WTC11 (cell line): ENCODE results near the gene MAP3K5. TPM values are rescaled to one million over a fixed set of nuclear protein-coding genes. Genes with fewer than 3 reads are reported as not detected.

ENCODE experiments used
- ATAC-seq: fragments of 200-7000 bp; cut with Tn5 transposase; 2 replicates; pipeline ENCODE4 v1.10.0; 2021; ENCODE audit warnings: mild to moderate bottlenecking, moderate library complexity
- CTCF ChIA-PET: fragments of 300-600 bp; sonication (Branson Sonifier 250); formaldehyde crosslinking; loops from one replicate; lab custom pipeline; 2021; ENCODE audit warnings: antibody characterized with exemption; lab: Charles Lee
- POLR2A ChIA-PET: fragments of 350-600 bp; sonication (Branson Sonifier 250); formaldehyde crosslinking; loops from one replicate; lab custom pipeline; 2021; ENCODE audit warnings: antibody characterized with exemption; lab: Charles Lee
- DNase-seq: peaks from one replicate; pipeline ENCODE4 v3.0.0; 2021; ENCODE audit warnings: low spot score
- H3K27ac Mint-ChIP-seq: 2 replicates; pipeline ENCODE4 v1.8.0; 2021; ENCODE audit warnings: mixed read lengths
- H3K27me3 Mint-ChIP-seq: 2 replicates; pipeline ENCODE4 v1.8.0; 2021; ENCODE audit warnings: low read depth, mild to moderate bottlenecking, moderate library complexity, mixed read lengths
- H3K36me3 Mint-ChIP-seq: 2 replicates; pipeline ENCODE4 v1.8.0; 2021; ENCODE audit warnings: mixed read lengths
- H3K4me1 Mint-ChIP-seq: 2 replicates; pipeline ENCODE4 v1.8.0; 2022; ENCODE audit warnings: mixed read lengths
- H3K4me3 Mint-ChIP-seq: 2 replicates; pipeline ENCODE4 v1.8.0; 2021; ENCODE audit warnings: mild to moderate bottlenecking, moderate library complexity, mixed read lengths
- H3K9me3 Mint-ChIP-seq: 2 replicates; pipeline ENCODE4 v1.8.0; 2021; ENCODE audit warnings: mixed read lengths
- CREM ChIP-seq: sonication (generic); formaldehyde crosslinking; IDR thresholded peaks from 2 replicates; pipeline ENCODE4 v1.8.1; 2022; ENCODE audit warnings: mild to moderate bottlenecking, missing genetic modification reagents, moderate library complexity
- ELF4 ChIP-seq: sonication (generic); formaldehyde crosslinking; IDR thresholded peaks from 2 replicates; pipeline ENCODE4 v1.8.1; 2022; ENCODE audit warnings: low read depth, mild to moderate bottlenecking, moderate library complexity, missing genetic modification reagents
- ESRRA ChIP-seq: sonication (generic); formaldehyde crosslinking; IDR thresholded peaks from 2 replicates; pipeline ENCODE4 v1.8.1; 2022; ENCODE audit warnings: mild to moderate bottlenecking, missing genetic modification reagents, borderline replicate concordance
- FOXJ3 ChIP-seq: sonication (generic); formaldehyde crosslinking; IDR thresholded peaks from 2 replicates; pipeline ENCODE4 v1.9.0; 2021; ENCODE audit warnings: missing genetic modification reagents, mild to moderate bottlenecking, borderline replicate concordance
- GABPB1 ChIP-seq: sonication (generic); formaldehyde crosslinking; IDR thresholded peaks from 2 replicates; pipeline ENCODE4 v1.8.1; 2023; ENCODE audit warnings: mild to moderate bottlenecking, missing genetic modification reagents
- GTF2I ChIP-seq: fragments of 250-450 bp; sonication (Bioruptor Pico); conservative IDR thresholded peaks from 2 replicates; pipeline ENCODE4 v1.4.0; 2021; ENCODE audit warnings: mild to moderate bottlenecking
- KAT7 ChIP-seq: sonication (generic); formaldehyde crosslinking; IDR thresholded peaks from 2 replicates; pipeline ENCODE4 v1.8.1; 2023; ENCODE audit warnings: missing genetic modification reagents, mild to moderate bottlenecking, borderline replicate concordance
- MYBL2 ChIP-seq: sonication (generic); formaldehyde crosslinking; IDR thresholded peaks from 2 replicates; pipeline ENCODE4 v1.8.1; 2023; ENCODE audit warnings: mild to moderate bottlenecking, moderate library complexity, missing genetic modification reagents
- NFYB ChIP-seq: sonication (generic); formaldehyde crosslinking; conservative IDR thresholded peaks from 2 replicates; pipeline ENCODE4 v1.8.0; 2022; ENCODE audit warnings: low read depth, missing genetic modification reagents
- NR1H2 ChIP-seq: sonication (generic); formaldehyde crosslinking; IDR thresholded peaks from 2 replicates; pipeline ENCODE4 v1.9.0; 2021; ENCODE audit warnings: mild to moderate bottlenecking, moderate library complexity, missing genetic modification reagents
- PRRX2 ChIP-seq: fragments of 250-450 bp; sonication (Bioruptor Pico); IDR thresholded peaks from 2 replicates; pipeline ENCODE4 v1.8.0; 2021; ENCODE audit warnings: mild to moderate bottlenecking
- SP1 ChIP-seq: sonication (generic); formaldehyde crosslinking; conservative IDR thresholded peaks from 2 replicates; pipeline ENCODE4 v1.8.1; 2022; ENCODE audit warnings: missing genetic modification reagents
- TEAD4 ChIP-seq: sonication (generic); formaldehyde crosslinking; IDR thresholded peaks from 2 replicates; pipeline ENCODE4 v1.8.0; 2022; ENCODE audit warnings: mild to moderate bottlenecking, missing genetic modification reagents
- ZNF219 ChIP-seq: sonication (generic); formaldehyde crosslinking; IDR thresholded peaks from 2 replicates; pipeline ENCODE4 v1.8.0; 2023; ENCODE audit warnings: missing genetic modification reagents, mild to moderate bottlenecking, borderline replicate concordance
- ZNF396 ChIP-seq: fragments of 250-450 bp; sonication (Bioruptor Pico); IDR thresholded peaks from 2 replicates; pipeline ENCODE4 v1.8.0; 2021; ENCODE audit warnings: mild to moderate bottlenecking, moderate library complexity, borderline replicate concordance
- ZNF423 ChIP-seq: fragments of 250-450 bp; sonication (Bioruptor Pico); IDR thresholded peaks from 2 replicates; pipeline ENCODE4 v2.1.2; 2022; ENCODE audit warnings: mild to moderate bottlenecking, moderate library complexity
- total RNA-seq: library from RNA; stranded (reverse); gene quantifications from 3 replicates; pipeline ENCODE4 v1.2.3, GENCODE V29; 2021
- TF ChIP-seq, protein P1 (sequence below): sonication (generic); formaldehyde crosslinking; IDR thresholded peaks from 2 replicates; pipeline ENCODE4 v1.8.1; 2023; ENCODE audit warnings: mild to moderate bottlenecking, missing genetic modification reagents, borderline replicate concordance
- TF ChIP-seq, protein P2 (sequence below): sonication (generic); formaldehyde crosslinking; IDR thresholded peaks from 2 replicates; pipeline ENCODE4 v1.8.0; 2023; ENCODE audit warnings: missing genetic modification reagents
- TF ChIP-seq, protein P3 (sequence below): sonication (generic); formaldehyde crosslinking; IDR thresholded peaks from 2 replicates; pipeline ENCODE4 v1.8.1; 2022; ENCODE audit warnings: low read depth, mild to moderate bottlenecking, moderate library complexity, missing genetic modification reagents, borderline replicate concordance
- TF ChIP-seq, protein P4 (sequence below): sonication (generic); formaldehyde crosslinking; IDR thresholded peaks from 2 replicates; pipeline ENCODE4 v1.8.1; 2022; ENCODE audit warnings: mild to moderate bottlenecking, moderate library complexity, missing genetic modification reagents

The MAP3K5 gene
- total RNA-seq, 1 experiment from 2014 or later: 1.6 TPM

GRCh38 chr6:136521427-136521826 is 270.9 kb downstream of the MAP3K5 start (continued):
- TF ChIP-seq, protein P1, sequence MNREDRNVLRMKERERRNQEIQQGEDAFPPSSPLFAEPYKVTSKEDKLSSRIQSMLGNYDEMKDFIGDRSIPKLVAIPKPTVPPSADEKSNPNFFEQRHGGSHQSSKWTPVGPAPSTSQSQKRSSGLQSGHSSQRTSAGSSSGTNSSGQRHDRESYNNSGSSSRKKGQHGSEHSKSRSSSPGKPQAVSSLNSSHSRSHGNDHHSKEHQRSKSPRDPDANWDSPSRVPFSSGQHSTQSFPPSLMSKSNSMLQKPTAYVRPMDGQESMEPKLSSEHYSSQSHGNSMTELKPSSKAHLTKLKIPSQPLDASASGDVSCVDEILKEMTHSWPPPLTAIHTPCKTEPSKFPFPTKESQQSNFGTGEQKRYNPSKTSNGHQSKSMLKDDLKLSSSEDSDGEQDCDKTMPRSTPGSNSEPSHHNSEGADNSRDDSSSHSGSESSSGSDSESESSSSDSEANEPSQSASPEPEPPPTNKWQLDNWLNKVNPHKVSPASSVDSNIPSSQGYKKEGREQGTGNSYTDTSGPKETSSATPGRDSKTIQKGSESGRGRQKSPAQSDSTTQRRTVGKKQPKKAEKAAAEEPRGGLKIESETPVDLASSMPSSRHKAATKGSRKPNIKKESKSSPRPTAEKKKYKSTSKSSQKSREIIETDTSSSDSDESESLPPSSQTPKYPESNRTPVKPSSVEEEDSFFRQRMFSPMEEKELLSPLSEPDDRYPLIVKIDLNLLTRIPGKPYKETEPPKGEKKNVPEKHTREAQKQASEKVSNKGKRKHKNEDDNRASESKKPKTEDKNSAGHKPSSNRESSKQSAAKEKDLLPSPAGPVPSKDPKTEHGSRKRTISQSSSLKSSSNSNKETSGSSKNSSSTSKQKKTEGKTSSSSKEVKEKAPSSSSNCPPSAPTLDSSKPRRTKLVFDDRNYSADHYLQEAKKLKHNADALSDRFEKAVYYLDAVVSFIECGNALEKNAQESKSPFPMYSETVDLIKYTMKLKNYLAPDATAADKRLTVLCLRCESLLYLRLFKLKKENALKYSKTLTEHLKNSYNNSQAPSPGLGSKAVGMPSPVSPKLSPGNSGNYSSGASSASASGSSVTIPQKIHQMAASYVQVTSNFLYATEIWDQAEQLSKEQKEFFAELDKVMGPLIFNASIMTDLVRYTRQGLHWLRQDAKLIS (CRISPR knock-in tag): no peak
- no peak for TF ChIP-seq ELF4

DNA sequence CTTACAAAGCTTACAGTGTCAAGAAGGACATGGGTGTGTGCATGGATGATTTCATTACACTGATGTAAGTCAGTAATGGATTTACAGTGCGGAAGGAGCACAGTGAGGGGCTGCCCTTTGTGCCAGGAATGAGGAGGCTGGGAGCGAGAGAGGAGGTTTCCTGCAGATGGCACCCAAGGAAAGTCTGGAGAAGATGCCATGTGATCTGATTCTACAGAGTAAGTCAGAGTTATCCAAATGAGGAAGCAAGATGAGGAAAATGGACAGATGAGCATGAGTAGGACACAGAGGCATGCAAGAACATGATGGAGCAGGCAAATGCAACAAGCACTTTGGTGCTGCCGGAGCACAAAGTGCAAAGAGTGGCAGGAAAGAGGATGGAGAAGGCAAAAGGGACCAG is 271.8 kb downstream of the MAP3K5 start:
- no peaks in the 10 kb centered on the region for H3K9me3 Mint-ChIP-seq
- CTCF ChIA-PET: interaction anchor here (1.2 kb wide), 1 partner anchor 30 kb away, joined by 3 read pairs; no protein-coding TSS in a partner anchor
- peak overlapping the region; percentile 16 for H3K27ac Mint-ChIP-seq
- no peak for ATAC-seq
- no peaks in the 10 kb centered on the region for H3K27me3 Mint-ChIP-seq
- no peaks in the 10 kb centered on the region; the same call in 1 of the 2 replicates for H3K36me3 Mint-ChIP-seq
- POLR2A ChIA-PET: no interaction called here
- peaks cover 55% of the 10 kb centered on the region for H3K4me1 Mint-ChIP-seq
- no peak overlapping the region for H3K4me3 Mint-ChIP-seq
- DNase-seq: no peak
- TF ChIP-seq PRRX2 (CRISPR knock-in tag): no peak
- TF ChIP-seq ZNF219 (CRISPR knock-in tag): no peak
- TF ChIP-seq, protein P2, sequence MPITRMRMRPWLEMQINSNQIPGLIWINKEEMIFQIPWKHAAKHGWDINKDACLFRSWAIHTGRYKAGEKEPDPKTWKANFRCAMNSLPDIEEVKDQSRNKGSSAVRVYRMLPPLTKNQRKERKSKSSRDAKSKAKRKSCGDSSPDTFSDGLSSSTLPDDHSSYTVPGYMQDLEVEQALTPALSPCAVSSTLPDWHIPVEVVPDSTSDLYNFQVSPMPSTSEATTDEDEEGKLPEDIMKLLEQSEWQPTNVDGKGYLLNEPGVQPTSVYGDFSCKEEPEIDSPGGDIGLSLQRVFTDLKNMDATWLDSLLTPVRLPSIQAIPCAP (CRISPR knock-in tag): no peak
- no peak for TF ChIP-seq SP1 (CRISPR knock-in tag)
- no peak for TF ChIP-seq KAT7 (CRISPR knock-in tag)
- TF ChIP-seq TEAD4 (CRISPR knock-in tag): no peak
- no peak for TF ChIP-seq MYBL2 (CRISPR knock-in tag)
- TF ChIP-seq, protein P3, sequence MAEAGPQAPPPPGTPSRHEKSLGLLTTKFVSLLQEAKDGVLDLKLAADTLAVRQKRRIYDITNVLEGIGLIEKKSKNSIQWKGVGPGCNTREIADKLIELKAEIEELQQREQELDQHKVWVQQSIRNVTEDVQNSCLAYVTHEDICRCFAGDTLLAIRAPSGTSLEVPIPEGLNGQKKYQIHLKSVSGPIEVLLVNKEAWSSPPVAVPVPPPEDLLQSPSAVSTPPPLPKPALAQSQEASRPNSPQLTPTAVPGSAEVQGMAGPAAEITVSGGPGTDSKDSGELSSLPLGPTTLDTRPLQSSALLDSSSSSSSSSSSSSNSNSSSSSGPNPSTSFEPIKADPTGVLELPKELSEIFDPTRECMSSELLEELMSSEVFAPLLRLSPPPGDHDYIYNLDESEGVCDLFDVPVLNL (CRISPR knock-in tag): no peak
- TF ChIP-seq FOXJ3 (CRISPR knock-in tag): no peak
- no peak for TF ChIP-seq ESRRA (CRISPR knock-in tag)
- TF ChIP-seq, protein P4, sequence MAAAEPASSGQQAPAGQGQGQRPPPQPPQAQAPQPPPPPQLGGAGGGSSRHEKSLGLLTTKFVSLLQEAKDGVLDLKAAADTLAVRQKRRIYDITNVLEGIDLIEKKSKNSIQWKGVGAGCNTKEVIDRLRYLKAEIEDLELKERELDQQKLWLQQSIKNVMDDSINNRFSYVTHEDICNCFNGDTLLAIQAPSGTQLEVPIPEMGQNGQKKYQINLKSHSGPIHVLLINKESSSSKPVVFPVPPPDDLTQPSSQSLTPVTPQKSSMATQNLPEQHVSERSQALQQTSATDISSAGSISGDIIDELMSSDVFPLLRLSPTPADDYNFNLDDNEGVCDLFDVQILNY (CRISPR knock-in tag): no peak
- TF ChIP-seq NFYB: no peak
- no peak for TF ChIP-seq CREM (CRISPR knock-in tag)
- no peak for TF ChIP-seq NR1H2
- TF ChIP-seq ZNF396 (CRISPR knock-in tag): no peak
- TF ChIP-seq ZNF423: no peak
- TF ChIP-seq GTF2I (CRISPR knock-in tag): no peak

DNA sequence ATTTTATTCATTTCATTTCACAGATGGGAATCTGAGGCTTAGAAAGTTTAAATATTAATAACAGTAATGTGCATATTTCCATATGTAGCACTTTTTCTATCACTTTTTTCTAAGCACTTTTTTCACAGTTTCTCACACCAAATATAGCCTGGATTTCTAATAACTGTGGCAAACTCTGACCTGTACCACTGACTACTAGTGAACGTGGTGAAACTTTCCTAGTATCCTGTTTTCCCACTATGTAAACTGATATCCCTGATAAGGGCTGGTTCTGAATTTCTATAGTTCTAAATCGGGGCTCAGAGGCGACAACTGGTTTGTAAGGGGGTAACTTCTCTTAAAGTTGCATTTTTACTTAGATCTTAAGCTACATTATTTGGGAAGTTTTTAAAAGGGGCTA is 274.7 kb downstream of the MAP3K5 start:
- no peak for DNase-seq
- peaks cover 4% of the 10 kb centered on the region for H3K9me3 Mint-ChIP-seq
- no peak overlapping the region for H3K27ac Mint-ChIP-seq
- H3K36me3 Mint-ChIP-seq: peaks cover 21% of the 10 kb centered on the region
- no peaks in the 10 kb centered on the region for H3K27me3 Mint-ChIP-seq
- ChIA-PET POLR2A (no interaction called here), CTCF (interaction anchor here (1.1 kb wide), 1 partner anchor 8 kb away, joined by 3 read pairs; no protein-coding TSS in a partner anchor)
- no peak for TF ChIP-seq GABPB1 (CRISPR knock-in tag)
- H3K4me1 Mint-ChIP-seq: peaks cover 43% of the 10 kb centered on the region
- no peak overlapping the region for H3K4me3 Mint-ChIP-seq
- ATAC-seq: no peak
